Stimulated activated CD4-positive, alpha-beta T cell treated with anti-CD3 and anti-CD28 coated beads, Interleukin-2, amount 100 ng/mL, for 4 hours (primary cell): ENCODE measurements around the gene RTN1.

Source experiments
- DNase-seq: peaks from one replicate; pipeline ENCODE4 v3.0.0-alpha.2; 2020; ENCODE audit warnings: low read depth

RTN1 gene

DNA sequence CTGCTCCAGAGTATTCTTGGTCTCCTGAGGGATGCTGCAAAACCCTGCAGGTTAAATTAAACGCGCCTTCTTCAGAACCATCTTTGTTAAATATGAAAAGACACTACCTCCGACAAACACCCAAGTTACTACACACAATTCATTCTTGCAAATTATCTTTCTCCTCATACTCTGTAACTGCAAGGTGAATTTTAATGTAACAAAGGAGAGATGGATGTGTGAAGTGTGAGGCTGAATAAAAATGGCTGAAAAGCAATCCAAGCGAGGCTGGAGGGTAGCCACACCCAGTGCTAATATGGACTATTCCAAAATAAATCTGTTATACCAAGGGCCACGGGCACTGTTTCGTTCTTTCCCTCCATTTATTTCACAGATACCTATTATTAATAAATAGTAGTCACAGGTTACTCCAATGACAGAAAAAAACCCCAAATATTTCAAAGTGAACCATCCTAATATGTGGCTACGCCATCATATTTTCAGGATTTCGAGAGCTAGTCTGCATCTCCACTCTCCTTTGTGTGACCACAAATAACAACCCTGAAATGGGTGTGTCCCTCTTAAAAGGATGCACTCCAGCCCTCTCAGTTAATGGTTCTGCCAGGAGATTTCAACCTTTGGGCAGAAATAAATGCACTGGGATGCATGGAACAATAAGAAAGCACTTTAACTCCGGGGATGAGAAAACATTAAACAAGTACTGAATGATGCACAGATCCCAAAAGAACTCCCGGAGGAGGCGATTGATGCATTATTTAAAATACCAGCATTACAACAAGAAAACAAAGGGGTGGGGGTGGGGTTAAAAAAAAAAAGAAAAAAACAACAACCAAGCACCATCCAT lies 240.9 kb downstream of the RTN1 start:
- no peak for DNase-seq

DNA sequence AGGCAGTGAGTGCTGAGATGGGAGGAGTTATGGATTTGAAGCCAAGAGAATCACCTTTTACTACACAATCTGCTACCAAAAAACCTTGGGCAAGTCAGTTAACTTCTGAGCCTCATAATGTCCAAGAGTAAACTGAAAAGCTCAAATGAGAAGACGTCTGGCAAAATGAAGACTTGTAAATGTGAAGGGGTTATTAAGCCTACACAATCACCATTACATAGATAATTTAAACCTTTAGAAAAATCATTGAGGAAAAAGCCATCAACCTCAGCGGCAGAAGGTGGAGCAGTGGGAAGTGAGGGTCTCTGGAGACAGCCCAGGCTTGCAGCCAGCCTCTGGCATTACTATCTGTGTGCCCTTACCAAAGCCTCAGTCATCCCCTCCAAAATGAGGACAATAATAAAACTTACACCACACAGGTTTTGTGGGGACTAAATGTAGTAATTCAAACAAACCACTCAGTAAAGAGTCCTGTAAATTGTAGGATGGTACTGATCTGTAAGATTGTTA lies 243.5 kb downstream of the RTN1 start:
- no peak for DNase-seq

DNA sequence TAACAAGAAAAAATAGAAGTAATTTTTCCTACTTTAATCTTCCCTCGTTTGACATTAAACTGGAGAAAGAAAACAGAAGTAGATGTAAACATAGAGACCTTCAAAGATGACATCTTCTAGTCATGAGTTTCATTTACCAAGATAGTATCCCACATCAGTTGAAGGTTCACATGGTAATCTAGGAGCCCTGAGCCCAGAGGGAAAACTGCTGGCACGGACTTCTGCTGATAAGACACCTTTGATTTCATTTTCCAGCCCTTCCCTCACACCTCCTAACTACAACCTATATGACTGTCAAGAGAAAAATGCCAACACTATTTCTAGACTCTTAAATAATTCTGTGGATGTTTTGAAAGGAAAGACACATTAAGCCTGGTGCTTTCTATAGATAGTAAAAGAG lies 247.9 kb downstream of the RTN1 start:
- DNase-seq = no peak

DNA sequence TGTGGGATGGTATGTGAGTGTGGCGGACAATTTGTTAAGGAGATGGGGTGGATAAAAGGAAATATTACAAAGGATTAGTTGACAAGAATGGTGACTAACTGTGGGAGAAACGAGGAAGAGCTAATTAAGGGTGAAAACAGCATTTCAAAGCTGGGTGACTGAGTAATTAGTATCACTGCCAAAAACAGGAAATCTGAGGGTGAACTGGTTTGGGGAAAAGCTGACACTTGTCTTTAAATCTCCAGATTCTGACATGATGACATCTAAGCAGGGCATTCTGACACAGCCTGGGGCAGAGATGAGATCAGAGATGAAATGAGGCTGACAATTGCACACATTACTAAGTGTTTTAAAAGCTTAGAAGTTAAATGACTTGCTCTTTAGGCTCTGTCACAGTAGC lies 251.5 kb downstream of the RTN1 start:
- DNase-seq = no peak

DNA sequence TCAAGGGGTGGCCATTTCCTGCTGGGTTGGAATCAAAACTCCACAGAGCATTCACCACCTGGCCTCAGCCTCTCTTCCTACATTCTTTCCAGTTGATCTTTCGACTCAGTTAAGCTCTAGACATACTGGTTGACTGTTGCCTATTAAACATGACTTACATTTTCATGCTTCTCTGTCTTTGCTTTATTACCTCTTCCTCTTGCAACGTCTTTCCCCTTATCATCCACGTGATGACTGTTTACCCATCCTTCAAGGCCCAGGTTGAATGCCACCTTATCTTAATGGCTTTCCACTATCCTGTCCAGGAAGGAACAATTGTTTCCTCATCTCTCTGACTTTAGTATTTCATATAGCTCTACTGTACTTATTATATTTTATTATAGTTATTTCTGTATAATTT lies 269.5 kb downstream of the RTN1 start:
- no peak for DNase-seq

DNA sequence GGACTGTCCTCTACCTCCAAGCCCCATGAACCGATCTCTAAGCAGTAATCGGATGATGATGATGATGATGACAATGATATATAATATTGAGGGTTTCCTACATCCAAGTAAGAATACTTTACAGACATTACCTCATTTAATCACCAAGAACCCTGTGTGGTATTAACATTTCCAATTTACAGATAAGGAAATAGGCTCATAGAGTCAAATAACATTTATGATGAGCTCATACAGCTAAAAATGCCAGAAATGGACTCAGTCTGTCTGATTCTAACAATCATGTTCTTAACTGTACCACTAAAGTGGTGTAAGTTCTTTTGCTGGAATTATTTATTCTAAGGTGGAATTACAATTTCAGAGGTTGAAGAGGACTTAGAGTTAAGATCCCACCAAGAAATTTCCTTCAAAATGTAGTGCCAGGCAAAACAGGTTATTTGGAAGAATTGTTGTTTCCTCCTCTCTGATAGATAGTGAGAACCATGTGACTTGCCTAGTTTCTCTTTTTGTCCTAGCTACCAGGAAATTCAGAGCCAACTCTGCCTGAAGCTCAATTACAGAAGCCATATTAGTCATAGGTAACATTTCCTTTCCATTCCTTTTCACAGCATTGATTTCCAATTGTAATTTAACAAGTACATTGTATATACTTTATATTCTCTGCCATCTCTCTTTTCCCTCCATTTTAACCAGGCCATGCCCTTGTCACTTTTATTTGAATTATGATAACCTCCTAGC lies 270.2 kb downstream of the RTN1 start:
- DNase-seq = no peak

DNA sequence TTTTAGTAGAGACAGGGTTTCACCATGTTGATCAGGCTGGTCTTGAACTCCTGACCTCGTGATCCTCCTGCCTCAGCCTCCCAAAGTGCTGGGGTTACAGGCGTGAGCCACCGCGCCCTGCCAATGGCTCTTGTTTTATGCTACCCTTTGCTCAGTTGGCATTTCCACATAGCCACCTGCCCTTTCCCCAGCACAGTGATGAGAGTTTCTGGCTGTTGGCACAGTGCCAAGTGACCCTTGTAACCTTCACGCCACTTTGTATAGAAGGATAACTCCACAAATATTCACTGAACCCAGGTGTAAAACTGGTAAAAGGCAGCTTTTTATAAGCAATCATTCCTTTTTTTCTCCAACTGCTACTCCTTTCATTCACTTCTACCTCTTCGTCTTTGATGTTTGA lies 275.5 kb downstream of the RTN1 start:
- no peak for DNase-seq

DNA sequence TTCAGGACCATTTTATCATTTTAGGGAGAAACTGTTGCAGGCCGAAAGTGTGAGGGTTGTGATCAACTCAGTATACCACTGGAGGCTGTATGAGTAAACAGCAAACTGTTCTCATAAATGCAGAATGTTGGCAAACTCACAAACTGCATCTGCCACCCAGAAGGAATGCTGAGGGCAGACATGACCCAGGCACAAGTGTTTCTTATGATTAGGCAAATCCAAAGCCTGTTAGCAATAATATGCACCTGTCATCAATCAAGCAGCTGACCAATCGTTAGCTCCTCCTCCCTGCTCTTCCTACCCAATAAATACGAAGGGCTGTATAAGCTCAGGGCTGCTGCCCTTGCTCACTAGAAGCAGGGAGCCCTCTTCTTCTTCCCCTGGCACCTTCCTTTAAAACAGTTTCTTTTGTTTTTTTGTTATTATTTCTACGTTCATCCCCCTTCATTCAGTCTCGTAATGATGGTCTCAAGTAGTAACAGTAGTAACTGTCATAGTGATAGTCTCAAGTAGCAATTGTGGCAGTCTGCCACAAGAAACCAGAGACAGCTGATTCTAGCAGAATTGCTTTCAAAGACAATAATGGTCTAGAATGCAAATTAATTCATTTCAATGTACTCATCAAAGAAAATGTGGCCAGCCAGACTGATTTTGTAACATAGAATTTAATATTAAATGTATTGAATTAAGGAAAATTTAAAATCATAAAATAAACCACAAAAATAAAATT lies 278.8 kb downstream of the RTN1 start:
- no peak for DNase-seq

DNA sequence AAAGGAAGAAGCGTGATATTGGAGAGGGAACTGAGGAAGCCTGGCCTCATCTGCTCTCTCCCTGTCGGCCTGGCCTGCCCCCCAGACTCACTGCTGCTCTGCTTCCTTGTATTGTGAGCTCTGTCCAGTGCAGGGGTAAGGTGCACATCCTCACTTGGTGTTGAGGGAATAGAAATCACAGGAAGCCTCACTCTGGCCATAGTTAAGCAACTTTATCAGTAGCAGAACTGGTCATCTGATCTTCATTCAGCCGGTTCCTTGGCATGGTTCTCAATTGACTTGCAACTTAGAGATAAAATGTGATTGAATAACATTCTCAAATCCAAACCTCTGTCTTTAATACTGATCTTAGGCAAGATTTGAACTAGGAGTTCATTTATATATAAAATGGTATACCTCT lies 282.5 kb downstream of the RTN1 start:
- no peak for DNase-seq

DNA sequence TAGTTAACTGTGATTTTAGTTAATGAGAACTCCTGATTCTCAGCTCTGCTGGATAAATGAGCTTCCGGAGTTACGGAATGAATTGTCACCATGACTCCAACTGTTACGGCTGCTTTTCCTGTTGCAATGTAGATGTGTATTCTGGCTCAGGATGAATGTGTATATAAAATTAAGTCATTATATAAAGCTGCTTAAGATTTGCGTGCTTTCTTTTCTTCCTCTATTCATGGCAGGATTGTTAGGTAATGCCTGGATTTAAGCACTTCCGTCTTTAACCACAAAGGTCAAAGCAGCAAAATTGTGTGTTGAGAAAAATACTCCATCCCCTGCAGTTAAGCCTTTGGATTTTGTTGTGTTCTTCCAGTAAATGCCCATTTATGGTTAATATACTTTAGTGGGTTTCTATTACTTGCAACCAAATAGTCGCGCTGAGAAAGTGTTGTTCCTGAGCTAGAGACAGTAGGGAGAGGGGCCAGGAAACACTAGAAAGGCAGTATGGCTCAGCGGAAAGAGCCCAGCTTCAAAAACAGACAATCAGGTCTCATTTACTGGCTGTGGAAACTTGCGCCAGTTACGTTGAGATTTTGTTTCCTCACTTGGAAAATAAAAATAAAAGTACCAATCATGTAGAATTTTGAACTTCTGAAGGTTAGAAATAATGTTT lies 284.6 kb downstream of the RTN1 start:
- no peak for DNase-seq

DNA sequence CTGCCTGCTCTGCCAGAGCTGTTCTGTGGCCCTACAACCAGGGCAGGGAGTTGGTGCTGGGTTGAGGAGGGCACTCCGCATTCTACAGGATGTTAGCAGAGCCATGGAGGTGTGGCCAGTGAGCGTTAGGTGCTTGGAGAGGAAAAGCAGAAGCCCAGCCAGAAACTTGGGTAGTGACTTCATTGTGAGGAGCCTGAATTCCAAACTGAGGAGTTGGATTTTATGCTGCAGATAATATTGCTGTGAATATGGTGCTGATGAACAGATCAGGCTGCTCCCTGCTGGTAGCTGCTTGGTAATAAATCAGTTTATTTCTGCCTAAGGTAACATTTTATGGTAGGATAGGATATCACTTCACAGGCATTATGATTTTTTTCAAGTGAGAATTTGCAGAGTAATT lies 286.8 kb downstream of the RTN1 start:
- no peak for DNase-seq

DNA sequence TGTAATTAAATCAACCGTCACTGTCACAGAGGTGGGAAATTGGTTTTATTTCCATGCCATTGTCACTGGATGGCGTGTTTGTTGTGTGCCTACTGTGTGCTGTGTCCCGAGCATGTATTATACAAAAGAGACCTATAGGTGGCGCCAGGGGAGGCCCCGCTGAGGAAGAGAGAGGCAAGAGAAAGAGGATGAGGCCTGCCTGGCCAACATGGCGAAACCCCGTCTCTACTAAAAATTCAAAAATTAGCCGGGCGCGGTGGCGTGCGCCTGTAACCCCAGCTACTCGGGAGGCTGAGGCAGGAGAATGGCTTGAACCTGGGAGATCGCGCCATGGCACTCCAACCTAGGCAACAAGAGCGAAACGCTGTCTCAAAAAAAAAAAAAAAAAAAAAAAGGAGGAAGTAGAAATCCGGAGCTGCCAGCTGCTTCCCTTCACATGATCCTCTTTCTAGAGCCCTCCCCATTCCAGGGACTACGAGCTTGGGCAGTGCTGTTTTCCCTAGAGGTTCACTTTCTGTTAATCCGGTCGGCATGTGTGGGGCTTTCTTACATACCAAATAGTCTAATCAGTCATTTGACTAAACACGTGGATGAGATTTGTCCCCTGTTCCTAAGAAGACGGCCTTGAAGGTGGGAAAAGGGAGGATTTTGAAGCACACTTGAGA lies 287.6 kb downstream of the RTN1 start:
- DNase-seq = no peak

DNA sequence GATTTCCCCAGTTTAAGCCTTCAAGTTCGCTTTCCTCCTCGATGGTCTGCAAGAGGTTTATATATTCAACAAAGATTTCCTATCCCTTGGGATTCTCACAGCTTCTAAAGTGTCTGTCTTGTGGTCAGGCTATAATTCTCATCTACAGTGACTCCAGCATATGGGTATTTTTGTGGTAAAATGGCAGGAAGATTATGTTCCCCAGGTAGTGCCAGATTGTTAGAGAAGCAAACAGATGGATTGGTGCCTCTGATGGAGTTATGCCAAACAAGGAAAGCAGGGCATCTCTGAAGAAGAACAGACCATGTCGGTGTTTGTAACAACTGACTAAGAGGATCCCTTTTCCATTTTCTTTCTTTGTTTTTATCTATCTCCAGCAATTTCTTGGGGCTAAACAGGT lies 288.4 kb downstream of the RTN1 start:
- no peak for DNase-seq

DNA sequence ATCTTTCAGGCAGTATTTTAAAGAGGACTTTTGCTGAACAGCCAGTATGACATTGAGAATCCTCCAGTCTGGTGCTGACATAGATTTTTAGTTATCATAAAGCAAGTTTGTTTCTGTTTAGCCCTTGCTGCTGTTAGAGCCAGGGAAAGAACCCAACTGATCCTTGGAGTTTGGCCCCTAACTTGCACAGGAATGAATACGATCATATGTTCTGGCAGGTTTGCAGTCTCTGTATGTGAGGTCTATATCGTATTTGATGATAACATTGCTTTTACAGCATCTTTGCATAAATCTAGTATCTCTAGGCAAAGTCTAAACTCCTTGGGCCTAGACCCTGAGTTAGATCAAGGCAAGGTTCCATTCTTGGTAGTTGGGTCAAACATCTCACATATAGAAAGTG lies 289.7 kb downstream of the RTN1 start:
- no peak for DNase-seq

DNA sequence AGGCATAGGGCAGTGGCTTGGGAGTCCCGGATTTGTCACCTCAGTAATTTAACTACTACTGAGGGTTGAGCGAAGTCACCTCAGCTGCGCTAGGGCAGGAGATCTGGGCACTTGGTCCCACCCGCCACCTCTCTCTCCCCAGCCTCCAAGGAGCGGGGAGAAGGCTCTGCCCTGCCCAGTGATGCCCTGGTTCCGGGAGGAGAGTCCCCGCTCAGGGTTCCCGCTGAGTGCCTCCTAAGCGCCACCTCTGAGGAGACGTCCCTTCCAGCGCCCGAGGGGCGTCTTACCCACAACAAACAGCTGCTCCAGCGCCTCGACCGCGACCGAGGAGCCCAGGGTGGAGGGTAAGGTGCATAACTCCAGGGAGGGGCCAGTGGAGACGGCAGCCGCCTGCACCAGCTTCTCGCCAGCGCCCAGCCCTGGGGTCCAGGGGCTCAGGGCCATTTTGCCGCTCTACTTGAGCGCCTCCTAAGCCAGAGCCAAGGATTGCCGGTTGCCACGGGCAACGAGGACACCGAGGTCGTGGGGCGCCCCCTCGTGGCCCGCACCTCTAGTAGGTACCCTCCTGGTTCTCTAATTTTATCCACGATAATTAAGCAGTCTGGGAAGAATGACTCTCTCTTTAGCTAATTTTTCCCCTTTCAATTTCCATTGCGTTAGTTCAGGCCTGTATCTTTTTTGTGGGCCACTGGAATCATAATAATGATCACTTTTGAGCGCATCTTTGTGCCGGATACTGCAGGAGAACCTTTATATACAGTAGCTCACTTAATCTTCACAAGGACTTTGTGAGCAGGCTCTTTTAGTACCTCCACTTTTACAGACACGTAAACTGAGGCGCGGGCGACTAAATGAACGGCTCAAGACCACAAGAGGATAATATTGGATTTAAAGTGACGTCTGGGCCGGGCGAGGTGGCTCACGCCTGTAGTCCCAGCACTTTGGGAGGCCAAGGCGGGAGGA lies 294.0 kb downstream of the RTN1 start, which contains the start of gene CCDC175:
Gene CCDC175, minus strand, starts transcription at position 481 of the 963 bp plus-strand sequence. Its CDS starts 37 bp downstream, at position 444.
- peak; percentile 71 for DNase-seq

DNA sequence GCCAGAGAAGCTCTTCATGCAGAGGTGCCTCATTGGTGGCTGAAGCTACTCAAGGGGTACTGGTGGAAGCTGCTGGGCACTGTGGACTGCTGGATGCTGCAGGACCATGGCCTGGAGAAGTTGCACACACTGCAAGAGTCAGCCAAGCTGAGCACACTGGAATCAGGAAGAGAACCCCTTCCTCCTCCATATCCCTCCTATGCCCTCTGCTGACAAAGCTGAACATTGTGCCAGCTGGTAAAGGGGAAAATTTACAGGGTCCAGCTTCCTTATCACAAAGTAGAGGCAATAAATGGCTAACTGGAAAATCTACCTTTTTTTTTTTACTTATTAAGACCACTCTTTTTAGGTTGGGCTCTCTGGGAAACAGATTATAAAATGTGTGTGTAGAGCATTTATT lies 300.5 kb downstream of the RTN1 start:
- no peak for DNase-seq

DNA sequence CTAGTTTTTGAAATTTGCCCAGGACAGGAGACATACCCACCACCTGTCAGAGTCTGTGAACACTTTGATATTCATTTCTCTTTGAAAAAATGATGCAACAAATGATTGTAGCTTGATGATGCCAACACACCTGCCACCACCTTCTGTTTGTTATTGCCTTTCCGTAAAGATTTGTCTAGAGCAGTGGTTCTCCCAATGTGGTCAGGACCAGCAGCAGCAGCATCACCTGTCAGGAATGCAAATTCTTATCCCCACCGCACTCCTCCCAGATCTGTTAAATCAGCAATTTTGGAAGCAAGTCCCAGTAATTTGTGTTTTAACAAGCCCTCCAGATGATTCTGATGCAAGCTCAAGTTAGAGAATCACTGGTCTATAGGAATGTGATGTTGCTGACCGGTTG lies 303.9 kb downstream of the RTN1 start:
- DNase-seq = no peak

DNA sequence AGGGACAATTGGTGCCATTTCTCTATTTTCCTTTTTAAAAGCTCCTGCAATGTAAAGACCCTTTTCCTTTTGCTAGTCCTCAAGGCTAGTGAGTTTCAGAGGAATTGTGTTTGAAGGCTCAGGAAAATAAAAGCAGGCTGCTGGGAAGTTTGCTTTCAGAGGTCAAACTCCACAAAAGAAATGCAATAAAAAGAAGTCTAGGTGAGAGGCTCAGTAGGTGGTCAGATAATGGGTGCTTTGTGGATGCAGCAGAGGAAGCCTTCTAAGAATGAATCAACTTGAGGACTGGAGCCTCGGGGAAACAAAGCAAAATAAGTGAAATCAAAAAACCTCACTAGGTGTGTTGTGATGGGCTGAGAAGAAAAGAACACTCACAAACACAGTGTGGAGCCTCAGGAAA lies 304.3 kb downstream of the RTN1 start:
- DNase-seq = no peak

DNA sequence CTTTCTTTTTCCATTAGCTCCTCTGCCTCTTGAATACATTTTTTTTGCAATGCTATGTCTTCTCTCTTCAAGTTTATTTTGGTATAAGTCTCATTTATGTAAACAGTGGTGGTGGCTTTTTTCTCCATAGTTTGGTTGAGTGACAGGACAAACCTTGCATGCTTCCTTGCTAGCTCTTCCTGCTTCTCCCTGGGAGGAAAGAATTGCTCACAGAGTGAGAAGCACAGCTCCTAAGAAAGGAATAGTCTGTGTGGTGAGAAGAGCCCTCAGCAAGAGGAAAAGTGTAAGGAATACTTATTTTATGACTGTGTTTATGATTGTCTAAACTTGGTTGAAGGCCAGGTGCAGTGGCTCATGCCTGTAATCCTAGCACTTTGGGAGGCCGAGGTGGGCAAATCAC lies 305.5 kb downstream of the RTN1 start:
- DNase-seq = no peak

DNA sequence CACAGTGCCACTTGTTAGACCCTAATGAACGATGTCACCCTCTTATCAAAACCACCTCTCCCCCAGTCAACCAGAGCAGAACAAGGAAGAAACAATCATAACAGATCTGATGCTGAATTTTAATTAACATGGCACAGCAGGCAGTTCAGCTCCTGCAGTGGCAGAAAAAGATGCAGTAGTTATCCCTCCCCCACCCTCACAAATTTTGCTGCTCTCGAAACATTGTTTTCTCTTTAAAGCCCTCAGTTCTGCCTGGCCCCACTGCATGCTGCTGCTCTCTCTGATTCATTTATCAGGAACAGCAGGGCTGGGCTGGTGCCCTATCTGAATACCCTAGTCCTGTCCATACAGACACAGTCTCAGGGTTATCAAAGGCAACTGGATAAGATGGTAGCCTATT lies 306.2 kb downstream of the RTN1 start:
- no peak for DNase-seq
